HG02973 (cell line): ENCODE results near the gene NCOA1.
"Not testable (repeated sequence)": the region's sequence is repeated elsewhere in the genome, so short reads cannot be mapped to it uniquely, and the experiment has no call there.

Experiments used
- ATAC-seq: cut with Tn5 transposase; IDR thresholded peaks from one replicate; pipeline ENCODE4 v1.9.1; 2021; ENCODE audit warnings: moderate library complexity; ENCODE audit not compliant: unreplicated experiment

The NCOA1 gene

DNA sequence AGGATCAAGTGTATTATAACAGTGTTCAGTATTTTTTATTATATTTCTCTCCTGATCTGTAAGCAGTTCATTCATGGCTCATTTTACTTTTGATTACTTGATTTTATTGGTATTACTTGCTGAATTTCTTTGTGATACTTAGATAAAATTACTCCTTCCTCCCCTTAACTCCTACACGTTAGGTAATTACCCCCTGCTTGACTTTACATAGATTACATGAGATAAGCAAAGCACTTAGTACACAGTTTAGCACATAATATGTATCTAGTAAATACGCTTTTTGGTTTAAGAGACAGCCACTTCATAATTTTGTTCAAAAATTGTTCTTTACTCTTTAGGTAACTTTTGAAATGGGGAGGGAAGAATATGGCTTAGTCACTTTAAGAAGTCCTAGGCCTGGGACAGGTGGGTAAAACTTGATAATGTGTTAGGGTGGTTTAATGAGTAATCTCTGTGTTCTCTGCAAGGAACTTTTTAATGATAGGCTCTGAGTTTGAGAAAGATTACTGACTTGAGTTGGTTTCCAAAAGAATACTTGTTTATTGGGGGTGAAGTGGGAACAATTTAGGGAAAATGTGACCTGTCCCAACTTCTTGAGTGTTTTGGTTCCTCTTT lies 80.9 kb downstream of the NCOA1 start:
- no peak for ATAC-seq

DNA sequence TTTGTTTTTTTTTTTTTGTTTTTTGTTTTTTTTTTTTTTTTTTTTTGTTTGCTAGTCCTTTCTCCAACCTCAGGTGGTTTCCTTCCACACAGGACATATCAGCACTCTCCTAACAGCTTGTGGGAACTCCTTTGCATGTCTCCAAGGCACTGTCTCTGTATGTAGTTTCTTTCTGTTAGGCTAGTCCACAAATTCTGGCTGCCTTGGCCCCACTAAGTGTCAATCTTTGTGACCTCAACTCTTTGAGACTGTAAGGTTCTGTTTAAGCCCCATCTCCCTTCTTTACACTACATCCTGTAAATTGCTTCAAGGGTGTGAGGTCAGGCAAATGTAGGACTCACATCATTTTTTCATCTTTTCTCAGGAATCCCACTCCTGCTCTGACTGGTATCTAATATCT lies 85.1 kb downstream of the NCOA1 start:
- ATAC-seq = no peak

DNA sequence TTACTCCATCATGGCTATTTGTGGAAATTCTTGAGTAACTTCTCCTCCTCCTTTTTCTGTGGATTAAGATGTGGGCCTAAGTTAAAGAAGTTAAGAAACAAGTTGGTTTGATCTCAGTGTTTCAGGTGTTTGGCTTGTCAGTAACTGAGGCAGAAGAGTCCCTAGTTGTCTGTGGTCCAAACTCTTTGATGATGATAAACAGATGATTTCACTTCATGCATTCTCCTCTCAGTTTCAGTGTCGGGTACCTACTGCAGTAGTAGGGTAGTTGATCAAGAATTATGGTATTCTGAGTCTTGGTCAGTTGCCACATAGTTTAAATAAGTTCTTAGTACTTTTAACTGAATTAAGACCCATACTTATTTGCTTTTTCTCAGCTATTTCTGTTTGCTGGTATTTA lies 85.6 kb downstream of the NCOA1 start:
- ATAC-seq = no peak

DNA sequence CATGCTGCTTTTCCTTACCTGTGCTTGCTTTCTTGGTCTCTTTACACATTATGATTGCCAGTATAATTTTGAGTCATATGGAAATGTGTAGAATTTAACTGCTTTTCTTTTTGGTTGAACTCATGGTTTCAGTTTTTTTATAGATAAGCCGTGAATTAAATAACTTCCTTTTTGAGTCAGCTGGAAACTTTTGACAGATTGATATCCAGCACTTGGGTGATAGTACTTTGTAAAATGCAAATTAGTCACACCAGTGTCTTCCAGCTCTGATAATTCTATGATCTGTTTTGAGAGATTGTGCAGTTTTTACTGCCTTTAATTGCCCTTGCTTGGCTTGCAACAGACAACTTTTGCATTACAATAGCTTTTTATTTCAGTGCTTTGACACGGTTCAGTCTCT lies 86.4 kb downstream of the NCOA1 start:
- peak; percentile 62 for ATAC-seq

DNA sequence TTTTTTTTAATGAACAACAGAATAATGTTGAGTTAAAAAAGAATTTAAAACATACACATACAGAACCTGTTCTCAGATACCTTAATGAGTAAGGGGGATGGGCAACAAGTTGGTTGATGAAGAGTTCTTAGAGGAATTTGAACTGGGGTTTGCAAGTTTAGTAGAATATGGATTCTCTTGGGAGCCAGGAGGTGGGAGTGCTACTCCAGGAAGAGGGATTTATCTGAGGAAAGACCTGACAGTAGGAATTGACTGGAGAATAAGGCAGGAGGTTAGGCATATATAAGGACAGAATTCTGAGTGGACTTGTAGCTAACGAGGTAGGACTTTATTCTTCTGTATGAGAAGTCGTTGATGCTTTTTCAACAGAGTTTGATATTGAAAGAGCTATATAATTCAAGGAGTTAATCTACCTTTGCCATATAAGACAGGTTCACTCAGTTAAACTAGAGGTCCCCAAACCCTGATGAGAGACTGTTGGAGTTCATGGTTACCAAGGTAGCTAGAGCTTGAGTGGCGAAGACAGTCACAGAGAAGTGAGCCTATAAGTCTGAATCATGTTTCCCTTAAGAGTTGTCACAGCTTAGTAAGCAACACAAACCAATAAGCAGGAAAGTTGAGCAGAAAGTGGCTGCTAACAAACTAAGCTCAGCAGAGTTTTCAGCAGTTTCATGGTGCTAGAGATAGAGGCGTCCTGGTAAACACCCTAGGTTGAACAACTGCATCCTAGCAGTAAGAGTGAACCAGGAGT lies 88.2 kb downstream of the NCOA1 start:
- no peak for ATAC-seq

DNA sequence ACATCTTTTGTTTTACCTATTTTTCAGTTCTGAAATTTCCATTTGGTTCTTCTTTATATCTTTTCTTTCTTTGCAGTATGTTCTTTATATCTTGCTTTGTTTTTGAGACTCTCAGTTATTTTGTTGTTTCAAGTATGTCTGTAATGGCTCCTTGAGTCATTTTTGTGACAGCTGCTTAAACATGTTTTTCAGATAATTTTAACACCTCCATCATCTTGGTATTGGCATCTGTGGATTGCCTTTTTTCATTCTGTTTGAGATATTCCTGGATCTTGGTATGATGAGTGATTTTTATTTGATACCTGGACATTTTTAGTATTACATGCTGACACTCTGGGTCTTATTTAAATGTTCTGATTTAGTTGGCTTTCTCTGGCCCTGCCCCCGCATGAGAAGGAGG lies 89.5 kb downstream of the NCOA1 start:
- ATAC-seq = no peak

- ATAC-seq = not testable (repeated sequence)
Observed at GRCh38 chr2:24581971-24582370, 90.9 kb downstream of the NCOA1 start.

DNA sequence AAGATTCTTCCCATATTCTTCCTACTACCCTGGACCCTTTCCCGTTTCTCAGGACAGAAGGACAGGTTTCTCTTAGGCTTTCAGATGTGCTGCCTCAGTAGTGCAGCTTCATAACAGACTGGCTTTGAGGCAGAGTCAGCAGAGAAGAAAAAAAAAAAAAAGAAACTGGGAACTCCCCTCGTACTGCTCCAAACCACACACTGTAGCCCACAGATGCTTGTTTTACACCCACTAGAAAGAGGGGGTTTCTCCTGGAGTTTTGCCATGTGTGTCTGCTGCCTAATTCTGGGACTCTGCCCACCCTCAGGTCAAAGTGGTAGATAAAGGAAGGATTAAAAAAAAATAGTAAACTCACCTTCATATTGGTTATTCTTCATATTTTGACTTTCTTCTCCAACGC lies 95.9 kb downstream of the NCOA1 start:
- ATAC-seq = peak; percentile 52

- ATAC-seq = no peak
Observed at GRCh38 chr2:24588294-24588693, 97.2 kb downstream of the NCOA1 start.

GRCh38 chr2:24592441-24593100 lies 101.5 kb downstream of the NCOA1 start:
- ATAC-seq = no peak

- ATAC-seq = no peak
Observed at GRCh38 chr2:24594283-24594682, 103.2 kb downstream of the NCOA1 start.

DNA sequence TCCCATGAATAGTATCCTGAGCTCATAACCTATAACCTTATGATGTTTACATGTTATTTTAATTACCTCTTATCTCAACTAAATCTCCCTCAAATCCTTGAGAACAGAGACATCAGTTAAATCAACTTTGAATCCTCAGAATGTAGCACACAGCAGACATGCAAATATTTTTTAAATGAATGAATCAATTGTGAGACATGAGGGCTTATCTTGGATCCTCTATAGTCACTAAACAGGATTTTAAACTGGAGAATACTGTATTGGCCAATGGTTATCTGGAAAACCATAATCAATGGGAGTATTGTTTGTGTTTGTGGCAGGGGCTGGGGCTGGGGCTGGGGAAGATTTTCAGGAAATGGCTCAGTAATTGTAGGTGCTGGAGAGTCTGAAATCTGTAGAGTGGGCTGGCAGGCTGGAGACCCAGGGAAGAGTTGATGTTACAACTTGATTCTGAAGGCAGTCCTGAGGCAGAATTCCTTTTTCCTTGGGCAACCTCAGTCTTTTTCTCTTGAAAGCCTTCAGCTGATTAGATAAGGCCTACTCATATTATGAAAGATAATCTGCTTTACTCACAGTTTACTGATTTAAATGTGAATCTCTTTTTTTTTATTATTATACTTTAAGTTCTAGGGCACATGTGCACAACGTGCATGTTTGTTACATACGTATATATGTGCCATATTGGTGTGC lies 106.3 kb downstream of the NCOA1 start:
- no peak for ATAC-seq

- ATAC-seq = not testable (repeated sequence)
Observed at GRCh38 chr2:24600140-24600539, 109.1 kb downstream of the NCOA1 start.

DNA sequence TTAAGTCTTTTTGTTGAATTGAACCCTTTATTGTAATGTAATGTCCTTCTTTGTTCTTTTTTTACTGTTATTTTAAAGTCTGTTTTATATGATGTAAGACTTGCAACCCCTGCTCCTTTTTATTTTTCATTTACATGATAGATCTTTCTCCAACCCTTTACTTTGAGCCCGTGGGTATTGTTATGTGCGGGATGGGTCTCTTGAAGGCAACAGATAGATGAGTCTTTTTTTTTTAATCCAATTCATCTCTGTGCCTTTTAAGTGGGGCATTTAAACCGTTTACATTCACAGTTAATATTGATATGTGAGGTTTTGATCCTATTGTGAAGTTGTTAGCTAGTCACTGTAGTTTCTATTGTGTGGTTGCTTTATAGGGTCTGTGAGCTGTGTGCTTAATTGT lies 120.6 kb downstream of the NCOA1 start:
- no peak for ATAC-seq

GRCh38 chr2:24613154-24613814 lies 122.2 kb downstream of the NCOA1 start:
- peak; percentile 61 for ATAC-seq

GRCh38 chr2:24616616-24617015 lies 125.6 kb downstream of the NCOA1 start:
- no peak for ATAC-seq

DNA sequence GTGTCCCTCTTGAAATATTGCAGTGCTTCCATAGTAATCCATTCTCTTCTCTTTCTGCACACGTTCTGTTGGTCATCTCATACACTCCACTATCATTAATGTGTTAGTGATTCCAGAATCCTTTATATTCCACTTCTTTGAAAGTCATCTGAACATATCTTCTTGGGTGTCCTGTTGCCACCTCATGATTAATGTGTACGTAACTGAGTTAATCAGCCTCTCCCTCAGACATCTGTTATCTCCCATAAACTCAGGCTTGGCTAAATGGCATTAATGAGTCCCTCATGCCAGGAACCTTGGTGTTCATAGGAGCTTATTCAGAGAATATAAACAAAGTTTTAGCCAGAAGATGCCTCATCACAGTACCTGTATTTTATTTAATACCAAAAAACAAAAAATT lies 126.4 kb downstream of the NCOA1 start:
- ATAC-seq = no peak

DNA sequence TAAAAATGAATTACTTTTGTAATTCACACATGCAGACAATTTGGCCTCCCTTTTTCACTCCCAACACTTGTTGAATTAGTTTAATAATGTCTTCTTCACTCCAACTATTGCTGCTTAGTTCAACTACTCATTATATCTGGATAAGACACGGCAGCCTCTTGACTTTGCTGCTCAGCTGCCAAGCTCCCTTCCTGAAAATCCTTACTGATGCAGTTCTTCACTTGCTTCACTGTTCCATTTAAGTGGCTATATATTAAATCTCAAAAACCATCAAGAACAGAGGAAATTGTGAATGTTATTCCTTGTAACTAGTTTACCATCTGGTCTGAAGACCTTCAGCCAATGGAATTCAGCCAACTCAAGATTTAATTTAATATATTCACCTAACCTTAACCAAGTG lies 127.1 kb downstream of the NCOA1 start:
- no peak for ATAC-seq

GRCh38 chr2:24618680-24619079 lies 127.6 kb downstream of the NCOA1 start:
- no peak for ATAC-seq

GRCh38 chr2:24620936-24621335 lies 129.9 kb downstream of the NCOA1 start:
- ATAC-seq = no peak
